RWPE2 (cell line): ENCODE data around the gene BBS9.

Experiments used
- ATAC-seq: fragments of 200-7000 bp; cut with Tn5 transposase; 3 replicates; pipeline ENCODE4 v1.9.1; 2021; ENCODE audit warnings: low read depth
- DNase-seq: peaks from one replicate; pipeline ENCODE4 v3.0.0-alpha.2; 2020; ENCODE audit warnings: low spot score
- H3K27ac ChIP-seq: fragments of 450-650 bp; 2 replicates; pipeline ENCODE4 v1.5.1; 2017; ENCODE audit warnings: mild to moderate bottlenecking; ENCODE audit not compliant: poor library complexity, severe bottlenecking
- H3K27me3 ChIP-seq: fragments of 250-450 bp; sonication (Bioruptor Pico); 2 replicates; pipeline ENCODE4 v1.5.1; 2021; ENCODE audit warnings: mild to moderate bottlenecking, moderate library complexity; ENCODE audit not compliant: insufficient read depth, poor library complexity, severe bottlenecking
- H3K36me3 ChIP-seq: fragments of 250-450 bp; sonication (Bioruptor Pico); 2 replicates; pipeline ENCODE4 v1.5.1; 2020; ENCODE audit warnings: low read depth, mild to moderate bottlenecking, moderate library complexity
- H3K4me1 ChIP-seq: fragments of 250-450 bp; sonication (Bioruptor Pico); 2 replicates; pipeline ENCODE4 v1.5.1; 2021; ENCODE audit warnings: mild to moderate bottlenecking, moderate library complexity; ENCODE audit not compliant: insufficient read depth, poor library complexity, severe bottlenecking
- H3K4me3 ChIP-seq: fragments of 250-450 bp; sonication (Bioruptor Pico); 2 replicates; pipeline ENCODE4 v1.5.1; 2021; ENCODE audit warnings: mild to moderate bottlenecking, moderate library complexity; ENCODE audit not compliant: severe bottlenecking
- H3K9me3 ChIP-seq: fragments of 250-450 bp; sonication (Bioruptor Pico); 2 replicates; pipeline ENCODE4 v1.5.1; 2021; ENCODE audit warnings: mild to moderate bottlenecking, moderate library complexity; ENCODE audit not compliant: severe bottlenecking
- CTCF ChIP-seq: fragments of 450-650 bp; IDR thresholded peaks from one replicate; pipeline ENCODE4 v1.5.1; 2017; ENCODE audit warnings: mild to moderate bottlenecking, moderate library complexity; ENCODE audit not compliant: poor library complexity, severe bottlenecking

BBS9 gene

GRCh38 chr7:33550979-33551378 is 421.6 kb downstream of the BBS9 start:
- H3K9me3 ChIP-seq: no peaks in the 10 kb centered on the region
- no peak overlapping the region for H3K27ac ChIP-seq
- H3K27me3 ChIP-seq: no peaks in the 10 kb centered on the region
- no peak for TF ChIP-seq CTCF
- no peak for DNase-seq
- ATAC-seq: no peak
- no peak overlapping the region for H3K4me3 ChIP-seq
- no peaks in the 10 kb centered on the region for H3K36me3 ChIP-seq
- no peaks in the 10 kb centered on the region for H3K4me1 ChIP-seq

GRCh38 chr7:33554046-33554445 is 424.7 kb downstream of the BBS9 start:
- Histone ChIP-seq H3K27ac (no peak overlapping the region), H3K4me1 (no peaks in the 10 kb centered on the region), H3K27me3 (no peaks in the 10 kb centered on the region), H3K4me3 (no peak overlapping the region), H3K9me3 (no peaks in the 10 kb centered on the region), H3K36me3 (no peaks in the 10 kb centered on the region)
- no peak for TF ChIP-seq CTCF
- no peak for ATAC-seq
- no peak for DNase-seq

GRCh38 chr7:33554576-33554975 is 425.2 kb downstream of the BBS9 start:
- H3K36me3 ChIP-seq: no peaks in the 10 kb centered on the region
- H3K27me3 ChIP-seq: no peaks in the 10 kb centered on the region
- no peak for TF ChIP-seq CTCF
- no peak for DNase-seq
- H3K4me1 ChIP-seq: no peaks in the 10 kb centered on the region
- no peak overlapping the region for H3K4me3 ChIP-seq
- H3K9me3 ChIP-seq: no peaks in the 10 kb centered on the region
- no peak for ATAC-seq
- no peak overlapping the region for H3K27ac ChIP-seq

- no peak for ATAC-seq
- no peaks in the 10 kb centered on the region for H3K9me3 ChIP-seq
- no peak for TF ChIP-seq CTCF
- no peaks in the 10 kb centered on the region for H3K36me3 ChIP-seq
- no peak for DNase-seq
- no peak overlapping the region for H3K27ac ChIP-seq
- H3K4me3 ChIP-seq: no peak overlapping the region
- no peaks in the 10 kb centered on the region for H3K27me3 ChIP-seq
- no peaks in the 10 kb centered on the region for H3K4me1 ChIP-seq
Measured at GRCh38 chr7:33556472-33556871, 427.1 kb downstream of the BBS9 start.

GRCh38 chr7:33558549-33559323 is 429.4 kb downstream of the BBS9 start:
- DNase-seq: no peak
- no peaks in the 10 kb centered on the region for H3K36me3 ChIP-seq
- H3K9me3 ChIP-seq: no peaks in the 10 kb centered on the region
- ATAC-seq: no peak
- no peak for TF ChIP-seq CTCF
- H3K4me3 ChIP-seq: no peak overlapping the region
- no peak overlapping the region for H3K27ac ChIP-seq
- H3K4me1 ChIP-seq: no peaks in the 10 kb centered on the region
- H3K27me3 ChIP-seq: no peaks in the 10 kb centered on the region
